ENCODE results near the gene TMEM114. TPM values are rescaled to one million over a fixed set of nuclear protein-coding genes. Genes with fewer than 3 reads are reported as not detected.

The TMEM114 gene
- total and polyA plus RNA-seq, 8 donors: not detected

GRCh38 chr16:8579559-8579958 is 10.8 kb downstream of the TMEM114 start:
- Histone ChIP-seq H3K36me3 (no peaks in the 10 kb centered on the region), H3K4me1 (no peaks in the 10 kb centered on the region), H3K27me3 (peaks cover 0 to 30% (median 0%) of the 10 kb centered on the region in 3 donors), H3K27ac (no peak overlapping the region), H3K4me3 (no peak overlapping the region), H3K9me3 (no peaks in the 10 kb centered on the region)
- no peak for TF ChIP-seq EP300 (IDR thresholded peaks at IDR 0.05)
- no peak for TF ChIP-seq POLR2AphosphoS5 (IDR thresholded peaks at IDR 0.05)
- no peak for TF ChIP-seq POLR2A (IDR thresholded peaks at IDR 0.05)
- TF ChIP-seq, protein P1, sequence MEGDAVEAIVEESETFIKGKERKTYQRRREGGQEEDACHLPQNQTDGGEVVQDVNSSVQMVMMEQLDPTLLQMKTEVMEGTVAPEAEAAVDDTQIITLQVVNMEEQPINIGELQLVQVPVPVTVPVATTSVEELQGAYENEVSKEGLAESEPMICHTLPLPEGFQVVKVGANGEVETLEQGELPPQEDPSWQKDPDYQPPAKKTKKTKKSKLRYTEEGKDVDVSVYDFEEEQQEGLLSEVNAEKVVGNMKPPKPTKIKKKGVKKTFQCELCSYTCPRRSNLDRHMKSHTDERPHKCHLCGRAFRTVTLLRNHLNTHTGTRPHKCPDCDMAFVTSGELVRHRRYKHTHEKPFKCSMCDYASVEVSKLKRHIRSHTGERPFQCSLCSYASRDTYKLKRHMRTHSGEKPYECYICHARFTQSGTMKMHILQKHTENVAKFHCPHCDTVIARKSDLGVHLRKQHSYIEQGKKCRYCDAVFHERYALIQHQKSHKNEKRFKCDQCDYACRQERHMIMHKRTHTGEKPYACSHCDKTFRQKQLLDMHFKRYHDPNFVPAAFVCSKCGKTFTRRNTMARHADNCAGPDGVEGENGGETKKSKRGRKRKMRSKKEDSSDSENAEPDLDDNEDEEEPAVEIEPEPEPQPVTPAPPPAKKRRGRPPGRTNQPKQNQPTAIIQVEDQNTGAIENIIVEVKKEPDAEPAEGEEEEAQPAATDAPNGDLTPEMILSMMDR (IDR thresholded peaks at IDR 0.05): no peak
- no peak for DNase-seq
- 83 to 86% (median 85%) methylated on average over 9 of the region's 9 CpGs for WGBS, 5 donors
- intact Hi-C loops (cut with DNase I; ENCODE audit: low total_unique reads): no loop called here

GRCh38 chr16:8577678-8578304 is 12.5 kb downstream of the TMEM114 start:
- Histone ChIP-seq H3K27ac (no peak overlapping the region), H3K4me3 (no peak overlapping the region), H3K27me3 (peaks cover 0 to 42% (median 0%) of the 10 kb centered on the region in 3 donors), H3K4me1 (no peaks in the 10 kb centered on the region), H3K9me3 (no peaks in the 10 kb centered on the region), H3K36me3 (no peaks in the 10 kb centered on the region)
- intact Hi-C loops (cut with DNase I; ENCODE audit: low total_unique reads): no loop called here
- TF ChIP-seq EP300 (IDR thresholded peaks at IDR 0.05): no peak
- TF ChIP-seq, protein P1 (IDR thresholded peaks at IDR 0.05): no peak
- DNase-seq: no peak
- WGBS, 5 donors: 70 to 80% (median 79%) methylated on average over 10 of the region's 10 CpGs

DNA sequence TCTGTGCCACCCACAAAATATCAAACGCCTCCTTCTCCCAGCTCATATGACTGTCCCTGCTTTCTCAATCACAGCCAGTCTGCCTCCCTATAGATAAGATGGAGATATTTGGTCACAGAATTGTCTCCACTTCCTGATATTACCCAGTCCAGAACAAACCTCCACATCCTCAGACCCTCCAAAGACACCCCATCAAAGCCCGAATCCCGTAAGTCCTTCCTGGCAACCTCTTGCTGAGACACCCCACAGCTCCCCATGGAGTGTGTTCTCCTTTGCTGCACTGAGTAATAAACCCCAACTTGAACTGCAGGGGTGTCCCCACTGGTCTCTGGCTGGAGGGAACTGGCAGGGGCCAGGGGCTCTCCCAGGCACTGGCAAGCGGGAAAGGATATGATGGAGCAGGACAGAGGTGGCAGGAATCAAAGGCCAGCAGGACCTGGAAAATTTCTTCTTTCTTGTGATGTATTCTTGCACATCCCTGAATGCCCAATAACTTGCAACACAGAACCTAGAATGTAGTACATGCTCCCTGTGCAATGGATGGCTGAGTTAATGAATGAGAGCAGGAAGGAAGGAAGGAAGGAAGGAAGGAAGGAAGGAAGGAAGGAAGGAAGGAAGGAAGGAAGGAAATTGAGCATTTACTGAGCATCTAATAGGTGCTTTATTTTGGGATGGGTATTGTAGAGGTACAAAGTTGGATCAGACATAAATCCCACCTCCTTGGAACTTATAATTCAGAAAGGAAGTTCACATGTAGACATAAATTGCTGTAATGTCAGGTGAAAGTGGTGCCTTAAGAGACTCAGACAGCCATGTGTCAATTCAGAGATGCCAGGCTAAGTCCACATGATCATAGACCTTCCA is 13.9 kb downstream of the TMEM114 start:
- 72 to 95% (median 80%) methylated on average over 4 of the region's 4 CpGs for WGBS, 5 donors
- Histone ChIP-seq H3K27me3 (peaks cover 0 to 51% (median 0%) of the 10 kb centered on the region in 3 donors), H3K4me1 (peaks cover 0 to 3% (median 0%) of the 10 kb centered on the region in 4 donors), H3K27ac (no peak overlapping the region), H3K9me3 (no peaks in the 10 kb centered on the region), H3K36me3 (no peaks in the 10 kb centered on the region), H3K4me3 (no peak overlapping the region)
- intact Hi-C loops (cut with DNase I; ENCODE audit: low total_unique reads): no loop called here
- TF ChIP-seq POLR2AphosphoS5 (IDR thresholded peaks at IDR 0.05): no peak
- no peak for DNase-seq

DNA sequence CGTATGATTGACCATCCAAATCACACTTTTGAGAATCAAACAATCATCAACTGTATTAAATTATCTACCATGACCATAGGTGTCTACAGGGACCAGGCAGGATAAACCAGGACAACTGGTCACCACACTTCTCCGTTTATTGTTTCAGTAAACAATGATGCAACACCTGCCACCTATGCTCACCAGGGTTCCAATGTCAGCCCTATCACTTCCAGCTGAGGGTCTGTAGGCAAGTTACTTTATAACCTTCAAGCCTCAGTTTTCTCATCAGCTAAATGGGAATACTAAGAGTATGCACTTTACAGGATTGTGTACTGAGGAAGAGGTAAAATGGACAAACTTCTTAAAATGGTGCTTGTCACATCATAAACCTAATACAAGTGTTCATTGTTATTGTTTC is 14.9 kb downstream of the TMEM114 start:
- Histone ChIP-seq H3K27me3 (peaks cover 0 to 53% (median 0%) of the 10 kb centered on the region in 3 donors), H3K36me3 (no peaks in the 10 kb centered on the region), H3K27ac (no peak overlapping the region), H3K4me3 (no peak overlapping the region), H3K4me1 (peaks cover 0 to 9% (median 0%) of the 10 kb centered on the region in 4 donors), H3K9me3 (no peaks in the 10 kb centered on the region)
- WGBS, 5 donors: 38 to 58% (median 52%) methylated on average over 2 of the region's 2 CpGs
- intact Hi-C loops (cut with DNase I; ENCODE audit: low total_unique reads): no loop called here
- no peak for DNase-seq
- TF ChIP-seq, protein P1 (IDR thresholded peaks at IDR 0.05): no peak

Measured in stomach (tissue), 9 donors.